GM18873 (cell line): ENCODE measurements around the gene FMC1.

Experiments used
- ATAC-seq: cut with Tn5 transposase; IDR thresholded peaks from one replicate; pipeline ENCODE4 v1.9.1; 2021; ENCODE audit warnings: mild to moderate bottlenecking, moderate library complexity, moderate number of reproducible peaks; ENCODE audit not compliant: unreplicated experiment, low FRiP score

The FMC1 gene

GRCh38 chr7:139370943-139371313, 29.8 kb downstream of the FMC1 start:
- ATAC-seq = no peak

- ATAC-seq = no peak
These were observed 33.1 kb downstream of the FMC1 start for GRCh38 chr7:139374246-139374645.

GRCh38 chr7:139382439-139382838, 41.3 kb downstream of the FMC1 start:
- no peak for ATAC-seq

DNA sequence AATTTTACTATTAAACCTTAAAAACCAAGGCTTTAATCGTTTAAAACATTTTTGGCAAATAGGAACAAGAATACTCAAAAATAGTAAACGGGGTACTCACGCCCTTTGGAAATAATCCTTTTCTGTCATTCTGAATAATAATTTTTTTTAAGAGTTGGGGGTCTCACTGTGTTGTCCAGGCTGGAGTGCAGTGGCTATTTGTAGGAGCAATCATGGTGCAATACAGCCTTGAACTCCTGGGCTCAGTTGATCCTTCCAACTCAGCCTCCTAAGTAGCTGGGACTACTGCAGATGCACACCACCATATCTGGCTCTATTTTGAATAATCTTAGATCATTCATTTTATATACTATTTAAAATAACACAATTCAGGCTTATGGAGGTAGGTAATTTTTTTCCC, 43.5 kb downstream of the FMC1 start:
- ATAC-seq = no peak

DNA sequence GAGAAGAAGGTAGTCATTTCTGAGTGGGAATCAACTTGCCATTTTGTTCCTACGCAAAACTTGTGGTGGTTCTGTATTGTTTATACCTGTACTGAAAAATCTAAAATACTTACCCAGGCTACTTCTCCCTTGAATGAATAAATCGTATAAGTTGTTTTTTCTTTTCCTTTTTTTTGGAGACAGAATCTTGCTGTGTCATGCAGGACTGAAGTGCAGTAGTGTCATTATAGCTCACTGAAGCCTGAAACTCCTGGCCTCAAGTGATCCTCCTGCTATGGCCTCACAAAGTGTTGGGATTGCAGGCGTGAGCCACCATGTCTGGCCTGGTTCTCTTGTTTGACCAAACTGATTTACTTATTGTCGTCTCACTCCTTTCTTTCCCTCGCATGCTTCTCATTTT, 46.5 kb downstream of the FMC1 start:
- ATAC-seq = no peak

DNA sequence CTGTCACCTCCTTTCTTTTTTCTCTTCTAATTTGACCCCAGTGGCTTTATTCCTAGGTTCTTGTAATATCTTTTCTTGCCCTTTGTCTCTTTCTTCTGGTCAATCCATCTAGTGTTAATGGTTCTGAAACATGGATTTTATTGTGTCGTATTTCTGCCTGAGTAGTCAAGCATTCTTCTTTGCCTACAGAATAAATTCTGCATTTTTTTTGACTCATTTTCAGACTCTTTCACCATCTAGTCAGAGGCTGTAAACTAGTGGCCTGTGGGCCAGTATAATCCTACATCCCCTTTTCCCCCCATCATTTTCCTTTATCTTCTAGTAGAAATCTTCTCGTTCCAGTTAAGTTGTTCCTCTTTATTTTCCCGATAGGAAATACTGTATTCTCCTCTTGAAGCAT, 48.0 kb downstream of the FMC1 start:
- no peak for ATAC-seq

- no peak for ATAC-seq
These were observed 48.6 kb downstream of the FMC1 start for GRCh38 chr7:139389774-139390173.

DNA sequence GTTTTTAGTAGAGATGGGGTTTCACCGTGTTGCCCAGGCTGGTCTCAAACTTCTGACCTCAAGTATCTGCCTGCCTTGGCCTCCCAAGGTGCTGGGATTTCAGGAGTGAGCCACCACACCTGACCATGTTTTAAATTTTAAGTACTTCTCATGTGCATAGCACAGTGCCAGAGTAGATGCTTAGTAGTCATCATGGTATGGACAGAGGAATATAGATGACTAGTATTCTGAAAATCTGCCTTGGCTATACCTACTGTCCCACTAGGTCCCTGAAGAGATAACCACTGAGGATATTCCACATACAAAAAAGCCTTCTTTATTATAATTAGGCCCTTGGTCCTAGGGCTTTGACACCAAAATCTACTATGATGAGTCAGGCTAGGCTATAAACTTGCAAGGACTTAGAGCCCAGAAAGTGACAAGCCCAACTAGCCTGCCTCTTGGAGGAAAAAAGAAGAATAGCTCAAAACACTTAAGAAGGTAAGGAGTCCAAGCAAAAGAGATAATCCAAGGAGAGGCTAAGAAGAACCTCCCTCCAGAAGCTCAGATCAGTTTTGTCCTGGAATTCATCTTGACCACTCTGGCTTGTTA, 52.6 kb downstream of the FMC1 start:
- no peak for ATAC-seq

DNA sequence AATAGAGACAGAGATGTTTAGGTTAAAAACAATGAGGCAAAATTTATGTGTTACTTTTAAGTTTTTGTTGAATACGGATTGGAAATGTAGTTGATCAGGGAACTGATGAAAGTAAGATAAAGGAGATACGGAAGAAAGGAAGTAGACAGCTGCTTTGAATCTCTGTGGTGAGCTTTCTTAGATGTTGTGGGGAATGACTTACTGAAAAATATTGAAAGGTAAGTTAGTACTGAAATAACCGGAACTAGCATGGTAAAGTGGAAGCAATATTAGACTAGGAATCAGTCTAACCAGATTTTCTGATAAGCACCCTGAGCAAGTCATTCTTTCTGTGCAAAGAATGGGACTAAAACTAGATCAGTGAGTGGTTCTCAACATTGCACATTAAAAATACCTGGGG, 53.4 kb downstream of the FMC1 start:
- ATAC-seq = no peak
